ENCODE measurements around the gene EFHC1.

- no peak for TF ChIP-seq OSR1 (CRISPR knock-in tag; IDR thresholded peaks at IDR 0.05)
- no peak for TF ChIP-seq TOX (CRISPR knock-in tag; IDR thresholded peaks at IDR 0.05; ENCODE audit: borderline replicate concordance)
- no peak for TF ChIP-seq ZC3H10 (CRISPR knock-in tag; IDR thresholded peaks at IDR 0.05)
- no peak for TF ChIP-seq ZFP30 (CRISPR knock-in tag; IDR thresholded peaks at IDR 0.05)
- TF ChIP-seq PATZ1 (CRISPR knock-in tag; IDR thresholded peaks at IDR 0.05; ENCODE audit: borderline replicate concordance), result no peak
- no peak for TF ChIP-seq ZFP3 (CRISPR knock-in tag; IDR thresholded peaks at IDR 0.05)
- TF ChIP-seq, protein P1, sequence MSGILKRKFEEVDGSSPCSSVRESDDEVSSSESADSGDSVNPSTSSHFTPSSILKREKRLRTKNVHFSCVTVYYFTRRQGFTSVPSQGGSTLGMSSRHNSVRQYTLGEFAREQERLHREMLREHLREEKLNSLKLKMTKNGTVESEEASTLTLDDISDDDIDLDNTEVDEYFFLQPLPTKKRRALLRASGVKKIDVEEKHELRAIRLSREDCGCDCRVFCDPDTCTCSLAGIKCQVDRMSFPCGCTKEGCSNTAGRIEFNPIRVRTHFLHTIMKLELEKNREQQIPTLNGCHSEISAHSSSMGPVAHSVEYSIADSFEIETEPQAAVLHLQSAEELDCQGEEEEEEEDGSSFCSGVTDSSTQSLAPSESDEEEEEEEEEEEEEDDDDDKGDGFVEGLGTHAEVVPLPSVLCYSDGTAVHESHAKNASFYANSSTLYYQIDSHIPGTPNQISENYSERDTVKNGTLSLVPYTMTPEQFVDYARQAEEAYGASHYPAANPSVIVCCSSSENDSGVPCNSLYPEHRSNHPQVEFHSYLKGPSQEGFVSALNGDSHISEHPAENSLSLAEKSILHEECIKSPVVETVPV (CRISPR knock-in tag; IDR thresholded peaks at IDR 0.05), result no peak
- no peak for TF ChIP-seq CSDC2 (CRISPR knock-in tag; IDR thresholded peaks at IDR 0.05)
- TF ChIP-seq, protein P2, sequence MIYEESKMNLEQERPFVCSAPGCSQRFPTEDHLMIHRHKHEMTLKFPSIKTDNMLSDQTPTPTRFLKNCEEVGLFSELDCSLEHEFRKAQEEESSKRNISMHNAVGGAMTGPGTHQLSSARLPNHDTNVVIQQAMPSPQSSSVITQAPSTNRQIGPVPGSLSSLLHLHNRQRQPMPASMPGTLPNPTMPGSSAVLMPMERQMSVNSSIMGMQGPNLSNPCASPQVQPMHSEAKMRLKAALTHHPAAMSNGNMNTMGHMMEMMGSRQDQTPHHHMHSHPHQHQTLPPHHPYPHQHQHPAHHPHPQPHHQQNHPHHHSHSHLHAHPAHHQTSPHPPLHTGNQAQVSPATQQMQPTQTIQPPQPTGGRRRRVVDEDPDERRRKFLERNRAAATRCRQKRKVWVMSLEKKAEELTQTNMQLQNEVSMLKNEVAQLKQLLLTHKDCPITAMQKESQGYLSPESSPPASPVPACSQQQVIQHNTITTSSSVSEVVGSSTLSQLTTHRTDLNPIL (CRISPR knock-in tag; IDR thresholded peaks at IDR 0.05; ENCODE audit: low read depth), result 0 out of 2 replicates have a peak, but pooled peaks have one; percentile 16
These were observed 118.8 kb downstream of the EFHC1 start for GRCh38 chr6:52538901-52539354.
